GM19468 (cell line): ENCODE data around the gene IGLON5.

Source experiments
- ATAC-seq: cut with Tn5 transposase; IDR thresholded peaks from one replicate; pipeline ENCODE4 v1.9.1; 2021; ENCODE audit warnings: mild to moderate bottlenecking, moderate library complexity, moderate number of reproducible peaks; ENCODE audit not compliant: unreplicated experiment; ENCODE audit errors: extremely low read depth

The IGLON5 gene

GRCh38 chr19:51311351-51312257 lies at the start of gene IGLON5:
Gene IGLON5 (plus strand): TSS chr19:51311644. CDS start chr19:51311848, 204 bp downstream.
- no peak for ATAC-seq

GRCh38 chr19:51263808-51264207 lies 47.6 kb upstream of the IGLON5 start:
- no peak for ATAC-seq

- ATAC-seq, result no peak
These were observed 40.4 kb upstream of the IGLON5 start for GRCh38 chr19:51271067-51271466.

- no peak for ATAC-seq
These were observed 39.1 kb upstream of the IGLON5 start for GRCh38 chr19:51272183-51272810.

GRCh38 chr19:51274049-51274770 lies 37.2 kb upstream of the IGLON5 start:
- no peak for ATAC-seq

DNA sequence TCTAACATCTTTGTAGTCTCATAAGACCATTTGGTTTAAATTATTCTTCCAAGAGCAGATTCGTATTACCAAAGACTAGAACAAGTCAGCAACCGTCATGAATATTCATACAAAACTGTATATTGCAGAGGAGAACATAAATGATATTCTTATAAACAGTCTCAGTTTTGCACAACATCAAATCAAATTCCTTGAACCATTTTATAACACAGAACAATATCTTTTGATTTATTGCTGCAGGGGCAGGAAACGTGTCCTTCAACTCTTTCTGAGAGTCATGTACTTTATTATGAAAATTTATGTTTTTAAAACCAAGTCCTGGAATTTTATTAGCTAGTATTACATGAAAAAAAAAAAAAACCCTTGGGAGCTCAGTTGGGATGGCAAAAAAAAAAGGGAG lies 34.3 kb upstream of the IGLON5 start:
- no peak for ATAC-seq

DNA sequence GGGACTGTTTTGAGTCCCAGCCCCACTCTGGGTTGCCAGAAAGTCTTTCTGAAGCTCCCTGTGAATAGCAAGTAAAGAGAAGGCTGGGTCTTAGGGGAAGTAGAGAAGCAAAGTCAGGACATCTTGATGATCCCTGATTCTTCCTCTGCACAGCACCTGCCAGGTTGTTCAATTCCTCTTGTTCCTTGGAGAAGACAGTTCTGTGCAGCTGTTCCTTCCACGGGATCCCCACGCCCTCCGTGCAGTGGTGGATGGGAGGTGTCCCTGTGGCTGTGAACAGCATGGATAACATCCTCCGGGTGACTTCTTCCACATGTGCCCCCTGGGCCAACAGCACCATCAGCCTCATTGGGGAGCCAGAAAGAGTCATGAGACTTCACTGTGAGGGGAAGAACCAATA lies 29.1 kb upstream of the IGLON5 start:
- ATAC-seq, result no peak

DNA sequence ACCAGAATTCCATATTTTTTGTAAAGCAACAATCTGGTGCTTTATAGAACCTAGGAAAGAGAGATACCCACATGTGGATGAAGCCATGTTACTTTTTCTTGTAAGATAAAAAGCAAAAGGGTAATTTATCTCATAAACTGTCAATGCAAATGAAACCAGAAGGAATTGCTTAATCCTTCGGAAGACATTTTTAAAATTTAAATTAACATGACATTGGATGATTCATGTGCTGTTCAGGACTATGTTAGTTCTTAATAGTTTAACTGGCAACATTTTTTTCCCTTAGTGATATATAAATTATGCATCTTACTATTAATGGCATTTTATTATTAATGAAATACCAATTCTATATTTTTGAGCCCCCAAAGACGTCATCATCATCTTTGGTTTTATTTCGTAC lies 25.8 kb upstream of the IGLON5 start:
- ATAC-seq, result no peak

DNA sequence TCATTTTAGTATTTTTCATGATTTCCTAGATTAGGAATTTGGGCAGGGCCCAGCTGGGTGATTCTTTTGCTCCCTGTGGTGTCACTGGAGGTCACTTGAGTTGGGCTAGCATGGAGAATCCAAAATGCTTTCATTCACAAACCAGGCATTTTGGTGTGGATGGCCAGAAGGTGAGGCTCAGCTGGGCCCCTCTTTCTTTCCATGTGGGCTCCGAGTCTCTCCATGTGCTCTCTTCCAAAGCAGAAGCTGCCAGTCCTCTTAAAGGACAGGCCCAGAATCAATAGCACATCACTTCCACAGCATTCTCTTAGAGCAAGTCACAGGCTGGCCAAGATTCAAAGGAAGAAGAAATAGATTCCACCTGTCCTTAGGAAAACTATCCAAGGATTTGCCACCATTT lies 21.8 kb upstream of the IGLON5 start:
- ATAC-seq, result no peak

- no peak for ATAC-seq
These were observed 18.5 kb upstream of the IGLON5 start for GRCh38 chr19:51292971-51293370.

GRCh38 chr19:51293571-51294210 lies 17.8 kb upstream of the IGLON5 start:
- no peak for ATAC-seq

DNA sequence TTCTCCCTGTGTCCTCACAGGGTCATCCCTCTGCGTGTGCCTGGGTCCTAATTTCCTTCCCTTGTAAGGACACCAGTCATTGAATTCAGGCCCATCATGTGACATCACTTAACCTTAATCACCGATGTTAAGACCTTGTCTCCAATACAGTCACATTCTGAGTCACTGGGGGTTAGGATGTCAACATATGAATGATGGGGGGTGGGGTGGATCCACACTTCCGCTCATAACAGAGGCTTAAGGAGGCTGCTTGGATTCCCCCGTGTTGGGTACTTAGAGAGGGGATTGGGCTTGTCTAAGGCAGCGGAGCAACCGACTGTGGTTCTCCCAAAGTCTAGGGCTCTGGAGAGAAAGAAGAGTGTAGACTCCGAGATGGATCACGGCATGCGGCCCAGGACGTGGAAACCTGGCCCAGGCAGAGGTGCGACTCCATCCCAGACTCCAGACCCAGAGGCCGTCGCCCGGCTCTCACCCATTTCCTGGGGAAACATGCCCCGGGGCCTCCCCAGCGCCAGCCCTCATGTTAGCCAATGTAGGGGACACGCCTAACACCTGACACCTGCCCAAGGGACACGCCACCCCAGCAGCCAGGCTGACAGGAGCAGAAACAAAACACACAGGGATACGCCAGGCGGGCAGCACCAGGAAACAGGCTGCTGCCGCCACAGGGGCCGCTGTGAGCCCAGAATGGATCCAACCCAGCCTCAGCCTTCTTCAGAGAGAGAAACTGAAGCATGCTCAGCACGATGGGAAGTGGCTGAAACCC lies 17.1 kb upstream of the IGLON5 start:
- ATAC-seq, result no peak

GRCh38 chr19:51294977-51295375 lies 16.5 kb upstream of the IGLON5 start:
- no peak for ATAC-seq

GRCh38 chr19:51295382-51296126 lies 15.9 kb upstream of the IGLON5 start:
- no peak for ATAC-seq

- no peak for ATAC-seq
These were observed 14.9 kb upstream of the IGLON5 start for GRCh38 chr19:51296336-51297093.

DNA sequence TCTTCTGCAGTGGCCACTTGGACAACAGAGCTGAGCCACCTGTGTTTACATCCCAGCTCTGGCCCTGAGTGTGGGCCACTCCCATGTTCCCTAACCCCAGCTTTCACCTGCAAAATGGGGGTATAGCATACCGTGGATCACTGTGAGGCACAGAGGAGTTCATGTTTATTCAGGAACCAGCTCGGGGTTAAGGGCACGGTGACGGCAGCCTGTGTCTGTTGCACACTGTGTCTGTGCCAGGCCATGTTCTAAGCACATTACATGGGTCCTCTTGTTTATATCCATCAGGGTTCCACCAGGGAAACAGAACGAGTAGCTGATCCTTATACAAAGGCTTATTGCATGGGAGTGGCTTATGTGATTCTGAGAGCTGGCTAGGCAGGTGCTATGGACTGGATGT lies 14.0 kb upstream of the IGLON5 start:
- ATAC-seq, result no peak

- no peak for ATAC-seq
These were observed 10.2 kb upstream of the IGLON5 start for GRCh38 chr19:51301266-51301665.

GRCh38 chr19:51305479-51305878 lies 6.0 kb upstream of the IGLON5 start:
- no peak for ATAC-seq
